Erythroblast (primary cell): Measurements from ENCODE around the gene KATNA1.

Experiments
- DNase-seq, 2 experiments: peaks; one replicate each; lab custom pipeline; 2025; lab: John Stamatoyannopoulos, UW
- GATA1 ChIP-seq: IDR thresholded peaks from 2 replicates; pipeline ENCODE4 v1.6.1; 2011; ENCODE audit warnings: low read depth, mild to moderate bottlenecking, control low read depth, low read length, moderate library complexity
- POLR2A ChIP-seq: IDR thresholded peaks from 2 replicates; pipeline ENCODE4 v1.6.1; 2011; ENCODE audit warnings: mild to moderate bottlenecking, low read length

The KATNA1 gene

GRCh38 chr6:149545258-149545753, 103.2 kb downstream of the KATNA1 start:
- TF ChIP-seq POLR2A: no peak
- TF ChIP-seq GATA1: no peak
- peak; percentile 78 to 83 for DNase-seq
